ENCODE data around the gene DMD.
"Not testable (repeated sequence)": the region's sequence is repeated elsewhere in the genome, so short reads cannot be mapped to it uniquely, and the experiment has no call there.

Gene DMD

DNA sequence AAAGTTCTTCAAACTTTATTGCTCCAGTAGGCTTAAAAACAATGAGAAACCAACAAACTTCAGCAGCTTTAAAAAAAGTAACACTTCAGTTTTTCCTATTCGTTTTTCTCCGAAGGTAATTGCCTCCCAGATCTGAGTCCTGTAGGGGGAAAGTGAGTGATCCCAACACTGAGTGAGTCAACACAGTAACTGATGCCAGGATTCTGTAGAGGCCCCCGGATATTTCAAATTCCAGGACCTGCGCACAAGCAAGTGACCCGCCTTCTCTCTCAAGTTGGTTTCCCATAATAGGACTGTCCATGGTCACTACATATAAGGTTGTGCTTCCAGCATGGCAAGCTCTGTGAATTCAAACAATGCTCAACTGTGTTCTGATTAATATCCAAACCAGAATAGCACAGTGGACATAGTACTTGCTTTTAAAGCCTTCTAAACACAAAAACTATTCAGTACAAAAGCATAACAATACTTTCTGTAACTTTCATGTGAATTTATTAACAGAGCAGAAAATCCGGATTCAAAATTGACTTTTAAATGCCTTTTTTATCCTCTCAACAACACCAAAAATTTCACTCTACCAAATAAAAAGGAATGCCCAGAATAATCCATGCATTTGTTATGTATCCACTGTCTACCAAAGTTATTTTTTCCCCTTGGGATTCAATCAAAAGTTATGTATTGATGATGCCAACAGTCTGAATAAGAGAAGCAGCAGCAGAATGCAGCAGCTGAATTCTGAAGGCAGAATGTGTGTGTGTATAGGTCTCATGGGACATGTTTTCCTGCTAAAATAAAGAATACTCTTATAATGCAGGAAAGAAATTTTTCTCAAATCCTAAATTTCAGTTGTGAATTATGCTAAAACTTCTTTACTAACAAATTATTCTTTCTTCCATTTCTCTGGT is at the start of gene DMD:
TSS of gene DMD (minus strand) at position 194 of the 905 bp plus-strand sequence. CDS start 237 bp downstream, outside the sequence.
- no peak for DNase-seq (ENCODE audit: low read depth in 1 of 2, low spot score in 1 of 2)

DNA sequence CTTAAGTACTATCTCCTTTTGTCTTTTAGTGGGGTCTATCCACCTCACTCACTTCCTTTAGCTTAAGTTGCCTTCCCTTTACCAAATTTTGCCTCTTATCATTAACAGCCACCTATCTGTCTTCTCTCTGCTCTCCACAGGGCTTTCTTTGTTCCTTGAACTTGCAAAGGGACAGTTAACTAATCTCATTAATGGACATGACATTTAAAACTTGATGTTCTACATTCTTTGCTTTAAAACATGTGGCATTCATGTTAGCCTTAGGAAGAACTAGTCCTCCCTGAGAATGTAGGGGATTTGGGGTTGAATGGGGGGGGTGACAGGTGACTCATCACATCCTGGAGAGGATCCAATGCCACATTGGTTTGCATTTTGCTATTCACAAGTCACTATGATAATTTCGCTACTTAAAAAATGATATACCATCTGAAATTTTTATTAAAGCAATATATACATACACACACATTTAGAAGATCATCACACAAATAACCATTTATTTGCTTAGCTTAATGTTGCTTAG is 41.0 kb upstream of the DMD start:
- DNase-seq (ENCODE audit: low read depth in 1 of 2, low spot score in 1 of 2): no peak

DNA sequence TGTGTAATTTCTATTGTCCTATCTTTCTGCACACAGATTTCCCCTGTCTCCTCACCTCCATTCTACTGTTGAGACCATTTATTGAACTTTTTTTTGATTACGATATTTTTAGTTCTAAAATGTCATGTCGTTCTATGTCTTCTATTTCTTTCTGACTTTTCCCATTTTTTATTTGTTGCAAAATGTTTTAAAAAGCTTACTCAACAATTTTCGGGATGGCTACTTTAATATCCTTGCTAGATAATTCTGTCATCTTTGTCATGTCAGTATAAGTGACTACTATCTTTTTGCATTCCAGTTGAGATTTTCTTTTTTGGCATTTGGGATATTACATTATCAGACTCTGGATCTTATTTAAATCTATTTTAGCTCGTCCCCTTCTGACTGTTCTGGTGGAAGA is 7.5 kb upstream of the DMD start:
- DNase-seq (ENCODE audit: low read depth in 1 of 2, low spot score in 1 of 2): no peak

DNA sequence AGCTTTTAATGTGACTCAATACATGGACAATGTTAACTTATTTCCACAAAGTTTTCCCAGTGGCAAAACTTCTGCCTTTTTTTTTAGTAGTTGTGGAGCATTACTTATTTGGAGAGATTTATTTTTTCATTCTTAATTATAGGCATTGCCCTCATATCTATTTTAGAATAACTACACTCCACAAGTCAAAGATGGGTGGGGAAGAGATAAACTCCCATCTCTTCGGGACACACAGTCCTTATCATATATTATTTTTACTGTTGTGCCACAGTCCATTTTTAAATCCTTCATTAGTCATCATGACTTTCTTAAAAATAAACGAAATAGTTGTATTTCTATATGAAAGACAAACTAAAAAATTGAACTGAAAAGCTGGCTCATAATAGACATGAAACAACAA is 1.2 kb downstream of the DMD start:
- DNase-seq (ENCODE audit: low read depth in 1 of 2, low spot score in 1 of 2): no peak

DNA sequence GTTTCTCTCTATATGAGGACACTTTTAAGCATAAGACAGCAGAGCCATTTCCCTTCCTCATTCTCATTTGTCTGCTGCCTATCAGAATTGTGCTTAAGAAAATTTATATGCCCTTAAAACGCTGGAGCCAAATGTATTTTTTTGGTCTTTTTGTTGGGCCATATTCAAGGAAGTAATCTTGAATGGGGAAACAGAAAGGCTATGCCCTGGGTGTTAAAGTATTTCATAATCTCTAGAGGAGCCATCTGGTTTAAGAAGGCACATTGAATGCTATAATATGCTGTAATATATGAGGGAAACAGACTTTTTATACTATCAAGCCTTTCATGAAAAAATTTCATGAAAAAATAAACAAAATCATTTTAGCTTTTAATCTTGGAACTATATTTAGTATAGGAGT is 4.3 kb downstream of the DMD start:
- DNase-seq (ENCODE audit: low read depth in 1 of 2, low spot score in 1 of 2): no peak

DNA sequence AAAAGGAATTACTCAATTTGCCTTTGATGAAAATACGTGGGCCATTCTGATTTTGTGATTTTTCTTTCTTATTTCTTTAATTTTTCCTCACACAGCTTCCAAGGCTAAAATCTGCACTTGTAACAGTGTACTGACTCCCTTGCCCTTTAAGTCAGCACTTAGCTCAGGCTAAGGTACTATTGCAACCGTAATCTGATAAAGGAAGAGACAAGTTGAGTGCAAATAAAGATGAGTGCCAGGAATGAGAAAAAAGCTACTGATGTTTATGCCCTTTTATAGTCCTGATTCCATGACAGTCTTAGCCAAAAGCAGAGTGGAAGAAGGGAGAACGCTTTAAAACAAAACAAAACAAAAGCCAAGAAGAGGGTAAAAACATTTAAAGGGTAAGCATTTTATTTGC is 6.0 kb downstream of the DMD start:
- no peak for DNase-seq (ENCODE audit: low read depth in 1 of 2, low spot score in 1 of 2)

DNA sequence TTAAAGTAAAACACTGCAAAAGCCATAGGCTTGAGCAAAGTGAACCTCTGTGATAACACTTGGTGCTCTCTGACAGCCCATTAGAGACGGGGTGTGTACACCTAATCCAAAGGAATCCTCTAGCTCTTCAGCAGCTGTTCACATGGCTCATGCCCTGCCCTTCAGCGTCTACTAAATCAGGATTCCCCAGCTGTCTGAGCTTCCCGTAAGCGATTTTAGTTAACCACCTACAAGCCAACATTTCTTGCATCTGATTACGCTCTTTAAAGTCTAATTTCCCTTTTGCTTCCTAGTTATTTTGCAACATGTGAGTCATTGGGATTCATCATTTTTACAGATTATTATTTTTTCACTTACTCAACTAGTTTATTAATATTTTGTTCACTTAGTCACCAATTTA is 6.5 kb downstream of the DMD start:
- DNase-seq (ENCODE audit: low read depth in 1 of 2, low spot score in 1 of 2): no peak

DNA sequence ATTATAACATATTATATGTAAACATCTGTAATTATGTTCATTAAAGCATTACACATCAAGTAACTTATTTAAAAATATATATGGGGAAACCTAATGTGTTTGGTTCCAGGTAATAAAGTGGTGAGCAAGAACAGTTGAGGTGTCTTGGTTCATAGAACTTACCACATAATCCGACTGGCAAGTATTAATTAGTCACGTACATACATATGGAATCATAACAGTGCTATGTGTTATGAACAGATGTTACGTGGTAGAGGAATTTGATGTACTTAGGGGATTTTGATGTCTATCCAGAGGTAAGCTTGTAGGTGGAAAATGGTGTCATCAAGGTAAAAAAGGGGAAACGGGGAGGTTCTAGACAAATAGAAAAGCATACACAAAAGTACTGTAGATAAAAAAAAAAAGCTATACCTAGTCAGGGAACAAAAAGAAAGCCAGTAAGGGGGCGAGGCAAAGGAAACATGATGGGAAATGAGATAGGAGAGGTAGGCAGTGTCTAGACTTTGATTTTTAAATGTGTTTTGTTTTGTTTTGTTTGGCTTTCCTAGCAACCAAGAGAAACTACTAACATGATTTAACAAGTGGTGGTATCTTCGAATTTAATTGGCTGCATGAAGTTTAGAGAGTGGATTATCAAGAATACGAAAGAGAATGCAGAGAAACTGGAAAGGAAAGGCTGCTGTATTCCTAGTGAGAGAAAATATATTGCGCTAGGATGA is 12.6 kb downstream of the DMD start:
- no peak for DNase-seq (ENCODE audit: low read depth in 1 of 2, low spot score in 1 of 2)

DNA sequence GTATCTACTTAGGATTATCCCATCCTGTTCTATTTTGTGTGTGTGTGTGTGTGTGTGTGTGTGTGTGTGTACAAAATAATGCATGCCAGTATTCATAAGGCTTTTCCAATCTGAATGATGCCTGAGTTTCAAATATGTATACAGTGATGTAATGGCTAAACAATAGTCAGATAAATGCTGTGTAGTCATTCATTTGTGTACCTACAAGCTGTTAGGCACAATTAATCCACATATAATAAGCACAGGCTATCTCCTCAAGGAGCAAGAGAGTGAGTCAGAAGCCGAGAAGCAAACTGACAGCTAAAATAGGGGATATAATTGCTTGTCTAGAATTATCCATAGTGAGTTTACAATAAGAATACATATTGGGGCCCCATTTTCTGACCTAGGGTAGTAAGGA is 15.7 kb downstream of the DMD start:
- no peak for DNase-seq (ENCODE audit: low read depth in 1 of 2, low spot score in 1 of 2)

DNA sequence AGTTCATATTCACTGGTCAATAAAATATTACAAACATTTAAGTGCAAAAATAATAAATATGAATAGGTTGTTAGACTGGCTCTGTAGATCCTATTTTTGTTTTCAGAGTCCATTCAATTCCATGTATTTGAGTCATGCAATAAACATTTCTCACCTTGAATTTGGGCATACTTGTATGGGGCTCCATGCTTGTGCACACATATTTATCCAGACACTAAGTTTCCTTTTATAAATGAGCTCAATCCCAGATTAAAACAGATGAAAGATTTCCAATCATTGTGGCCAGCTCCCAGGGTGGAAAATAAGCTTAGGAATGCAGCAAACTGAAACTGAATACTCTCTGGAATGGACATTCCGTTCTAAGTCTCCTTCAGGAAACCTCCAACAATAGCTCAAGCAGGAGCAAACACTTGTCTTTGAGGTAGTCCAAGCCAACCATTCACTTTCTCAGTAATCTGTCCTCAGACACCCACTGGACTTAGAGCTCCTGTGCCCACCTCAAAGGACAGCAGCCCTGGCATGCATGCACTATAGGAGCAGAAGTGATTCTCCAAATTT is 16.4 kb downstream of the DMD start:
- no peak for DNase-seq (ENCODE audit: low read depth in 1 of 2, low spot score in 1 of 2)

DNA sequence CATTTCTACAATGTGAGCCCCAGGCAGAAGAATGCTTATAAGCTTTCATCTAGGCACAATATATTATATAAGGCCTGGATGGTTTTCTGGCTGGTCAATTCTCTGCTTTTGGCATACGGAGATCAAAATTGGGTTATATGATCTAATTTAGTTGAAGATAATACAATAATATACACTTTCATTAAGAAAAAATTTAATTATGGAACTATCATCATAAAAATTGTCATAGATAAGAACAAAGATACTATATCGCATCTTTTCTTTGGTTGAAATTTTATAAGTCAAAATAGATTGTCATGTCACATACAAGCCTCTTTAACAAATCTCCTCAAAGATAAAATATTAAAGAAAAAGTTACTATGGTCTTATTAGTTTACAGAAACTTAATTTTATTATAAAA is 17.1 kb downstream of the DMD start:
- DNase-seq (ENCODE audit: low read depth in 1 of 2, low spot score in 1 of 2): no peak

DNA sequence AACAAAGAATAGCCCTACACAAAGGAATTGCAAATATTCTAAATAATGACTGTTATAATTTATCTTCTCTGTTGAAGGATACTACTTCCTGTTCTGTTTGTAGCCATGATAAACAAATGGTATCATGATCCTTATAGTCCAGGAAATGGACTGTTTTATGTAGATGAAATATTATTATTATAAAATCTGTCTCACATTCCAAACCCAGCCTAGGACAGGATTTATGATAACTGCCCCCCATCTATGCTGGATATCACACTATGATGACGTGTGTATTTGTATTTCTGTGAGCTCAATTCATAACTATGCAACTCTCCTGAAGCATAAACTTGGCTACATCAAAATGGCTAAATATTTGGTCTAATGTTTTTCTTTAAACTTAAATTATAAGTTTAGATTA is 21.3 kb downstream of the DMD start:
- no peak for DNase-seq (ENCODE audit: low read depth in 1 of 2, low spot score in 1 of 2)

DNA sequence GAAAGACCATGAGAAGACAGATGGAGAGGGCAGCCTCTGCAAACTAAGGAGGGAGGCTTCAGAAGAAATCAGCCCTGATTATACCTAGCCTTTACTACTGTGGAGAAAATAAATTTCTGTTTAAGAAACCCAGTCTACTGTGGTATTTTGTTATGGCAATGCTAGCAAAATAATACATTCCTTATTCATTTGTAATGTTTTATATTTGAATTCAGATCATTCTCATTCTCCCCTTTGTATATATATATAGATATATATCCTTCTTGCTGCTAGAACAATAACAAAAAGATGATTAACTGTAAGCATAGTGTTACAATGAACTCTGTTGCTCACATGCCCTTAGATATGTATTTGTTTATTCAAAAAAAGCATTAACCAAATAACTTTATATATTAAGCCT is 22.5 kb downstream of the DMD start:
- DNase-seq (ENCODE audit: low read depth in 1 of 2, low spot score in 1 of 2): no peak

DNA sequence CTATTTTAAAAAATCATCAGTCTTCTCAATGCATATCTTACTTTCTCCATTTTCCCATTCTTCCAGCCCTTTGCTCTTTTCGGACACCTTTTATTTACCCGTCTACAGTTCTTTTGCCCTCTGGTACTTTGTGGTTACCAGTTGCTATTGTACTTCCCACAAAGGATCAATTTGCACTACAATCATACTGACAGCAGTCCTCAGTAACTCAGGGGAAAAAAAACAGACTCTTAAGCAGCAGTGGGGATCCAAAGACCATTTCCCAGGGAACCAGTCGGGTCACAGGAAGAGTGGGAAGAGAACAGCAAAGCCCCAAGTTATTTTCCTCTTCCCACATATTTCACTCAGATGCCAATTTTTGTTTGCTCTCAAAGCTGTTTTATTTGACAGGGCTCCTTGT is 23.1 kb downstream of the DMD start:
- DNase-seq (ENCODE audit: low read depth in 1 of 2, low spot score in 1 of 2): no peak

DNA sequence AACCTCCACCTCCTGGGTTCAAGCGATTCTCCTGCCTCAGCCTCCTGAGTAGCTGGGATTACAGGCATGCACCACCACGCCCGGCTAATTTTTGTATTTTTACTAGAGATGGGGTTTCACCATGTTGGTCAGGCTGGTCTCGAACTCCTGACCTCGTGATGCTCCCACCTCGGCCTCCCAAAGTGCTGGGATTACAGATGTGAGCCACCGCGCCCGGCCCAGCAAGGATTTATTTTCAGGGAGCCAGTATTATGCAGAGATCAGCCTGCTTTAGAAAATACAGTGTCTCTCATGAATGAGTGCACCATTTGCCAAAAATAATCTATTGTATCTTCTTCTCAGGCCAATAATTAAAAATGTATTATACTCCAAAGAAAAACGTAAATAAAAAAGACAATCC is 26.5 kb downstream of the DMD start:
- DNase-seq (ENCODE audit: low read depth in 1 of 2, low spot score in 1 of 2): not testable (repeated sequence)

DNA sequence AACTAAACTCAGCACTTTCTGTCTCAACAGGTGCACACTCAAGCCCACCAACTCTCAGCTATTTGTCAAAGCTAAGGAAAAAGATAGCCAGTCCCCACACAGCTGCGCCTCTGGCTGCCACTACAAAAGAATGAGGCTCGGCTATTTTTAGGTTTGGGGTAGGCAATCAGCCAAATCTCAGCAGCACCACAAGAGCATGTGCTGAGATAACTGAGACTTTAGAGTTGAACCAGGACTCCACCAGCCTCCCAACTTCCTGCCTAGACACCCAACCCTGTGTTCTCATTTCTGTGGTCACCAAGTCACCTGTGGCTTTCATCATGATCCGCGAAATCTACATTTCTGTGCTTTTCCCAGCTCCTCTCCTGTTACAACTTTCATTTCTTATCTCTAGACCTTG is 28.0 kb downstream of the DMD start:
- no peak for DNase-seq (ENCODE audit: low read depth in 1 of 2, low spot score in 1 of 2)

DNA sequence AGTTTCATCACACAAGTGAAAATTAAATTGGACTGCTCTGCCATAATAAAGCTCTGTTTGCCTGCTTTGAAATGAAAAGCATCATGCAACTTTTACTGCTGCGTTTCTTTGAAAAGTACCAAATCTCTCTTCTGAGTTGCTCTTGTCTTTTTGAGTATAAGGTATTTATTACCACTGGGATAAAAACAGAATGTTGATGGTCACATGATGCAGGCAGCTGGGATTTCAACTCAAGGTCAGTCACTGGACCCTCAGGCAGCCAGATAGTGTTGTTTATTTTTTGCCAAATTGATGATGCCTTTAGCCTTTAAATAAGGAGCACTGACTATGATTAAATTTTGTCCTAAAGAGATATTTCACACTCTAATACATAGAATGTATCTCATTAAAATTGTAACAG is 32.7 kb downstream of the DMD start:
- DNase-seq (ENCODE audit: low read depth in 1 of 2, low spot score in 1 of 2): no peak

DNA sequence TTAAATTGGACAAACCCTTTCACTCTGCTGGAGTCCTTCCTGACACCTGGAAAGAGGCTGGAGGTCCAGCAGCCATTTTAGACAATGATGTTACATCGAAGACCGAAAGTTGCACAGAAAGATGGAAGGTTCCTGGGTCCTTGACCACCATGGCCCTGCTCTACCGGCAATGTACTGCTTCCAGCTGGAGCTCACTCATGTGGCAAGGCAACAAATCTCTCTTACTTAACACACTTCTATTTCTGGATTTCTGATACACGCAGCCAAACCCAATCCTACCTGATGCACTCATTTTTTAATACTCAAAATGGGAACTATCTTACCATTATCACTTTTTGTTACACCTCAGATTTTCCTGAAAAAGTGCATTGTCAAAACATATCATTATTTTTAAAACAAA is 33.1 kb downstream of the DMD start:
- no peak for DNase-seq (ENCODE audit: low read depth in 1 of 2, low spot score in 1 of 2)

DNA sequence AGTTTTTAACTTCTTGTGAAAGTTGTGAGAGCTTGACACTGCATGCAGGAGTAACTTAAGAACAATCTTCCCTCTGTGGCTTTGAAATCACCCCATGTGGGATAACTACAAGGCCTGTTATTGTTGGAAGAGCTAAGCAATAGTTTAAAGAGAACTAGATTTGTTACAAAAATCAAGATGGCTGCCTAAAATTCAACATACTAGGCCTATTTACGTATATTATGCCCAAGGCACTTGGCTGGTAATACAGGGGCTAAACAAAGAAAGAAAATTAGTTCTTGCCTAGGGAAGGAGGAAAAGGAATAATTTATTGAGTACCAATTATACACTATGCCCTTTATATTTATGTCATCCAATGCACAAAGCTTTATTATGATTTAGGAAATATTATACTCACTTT is 36.1 kb downstream of the DMD start:
- no peak for DNase-seq (ENCODE audit: low read depth in 1 of 2, low spot score in 1 of 2)

DNA sequence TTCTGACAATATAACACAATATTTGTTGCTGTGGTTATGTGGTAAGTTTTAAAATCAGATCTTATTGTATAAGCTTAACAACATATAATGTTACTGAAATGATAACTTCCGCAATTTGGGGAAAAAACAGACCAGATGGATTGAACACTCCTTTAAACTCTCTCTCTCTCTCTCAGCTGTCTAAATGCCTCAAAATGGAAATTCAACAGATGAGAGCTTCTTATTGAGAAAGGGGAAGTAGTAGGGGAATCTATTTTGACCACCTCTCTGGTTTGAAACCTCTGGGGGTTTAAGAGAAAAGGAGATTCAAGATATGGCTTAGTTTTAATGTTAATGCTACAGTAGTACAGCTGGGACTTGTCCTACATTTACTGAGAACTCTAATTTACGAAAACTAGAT is 40.3 kb downstream of the DMD start:
- no peak for DNase-seq (ENCODE audit: low read depth in 1 of 2, low spot score in 1 of 2)

DNA sequence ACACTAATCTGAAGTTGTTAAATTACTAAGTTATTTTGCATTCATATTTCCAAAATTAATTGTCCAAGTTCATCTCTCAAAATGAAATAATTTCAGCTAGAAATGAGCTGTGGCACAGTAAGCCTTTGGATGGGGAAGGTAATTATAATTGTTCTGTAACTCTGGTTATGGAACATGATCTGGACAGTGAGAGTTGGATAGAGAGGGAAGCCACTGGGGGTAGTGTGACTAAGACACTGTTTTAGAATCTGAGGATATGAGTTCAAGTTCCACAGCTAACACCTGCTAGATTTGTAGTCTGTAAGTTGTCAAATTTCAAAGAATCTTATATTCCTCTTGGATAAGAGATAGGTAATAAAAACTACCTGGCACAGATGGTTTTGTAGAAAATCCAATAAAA is 49.5 kb downstream of the DMD start:
- DNase-seq (ENCODE audit: low read depth in 1 of 2, low spot score in 1 of 2): no peak

DNA sequence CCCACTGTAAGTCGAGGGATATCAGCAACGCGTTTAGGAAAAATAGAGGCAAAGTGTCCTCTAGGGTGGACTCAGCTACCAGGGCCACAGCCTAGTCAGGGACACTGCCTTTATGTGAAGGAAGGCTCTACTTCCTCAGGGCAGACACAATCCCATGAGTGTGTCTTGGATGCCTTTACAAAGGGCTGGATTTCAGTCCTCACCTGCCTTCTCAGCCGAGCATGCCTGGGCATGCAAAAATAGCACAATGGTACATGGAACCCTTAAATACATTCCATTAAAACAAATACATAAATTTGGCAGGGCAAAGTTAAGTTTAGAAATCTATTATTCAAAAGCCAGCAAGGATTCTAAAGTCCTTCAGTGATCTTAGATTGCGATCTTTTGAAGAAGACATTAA is 51.1 kb downstream of the DMD start:
- DNase-seq (ENCODE audit: low read depth in 1 of 2, low spot score in 1 of 2): no peak
